Measurements from ENCODE around the gene MAGEB16. TPM values are rescaled to one million over a fixed set of nuclear protein-coding genes. Genes with fewer than 3 reads are reported as not detected.

The MAGEB16 gene
- total RNA-seq, 4 donors from 2014 or later: not detected

- ATAC-seq (ENCODE audit: low FRiP score) (no peak), DNase-seq (ENCODE audit: low spot score) (no peak)
- no peak for TF ChIP-seq CTCF (IDR thresholded peaks at IDR 0.05)
These were observed 21.1 kb downstream of the MAGEB16 start for GRCh38 chrX:35819241-35819640.

GRCh38 chrX:35826503-35826902 is 28.4 kb downstream of the MAGEB16 start:
- DNase-seq (ENCODE audit: low spot score): no peak
- no peak for TF ChIP-seq CTCF (IDR thresholded peaks at IDR 0.05)
- ATAC-seq (ENCODE audit: low FRiP score): no peak

GRCh38 chrX:35829501-35829900 is 31.4 kb downstream of the MAGEB16 start:
- ATAC-seq (ENCODE audit: low FRiP score) (no peak), DNase-seq (ENCODE audit: low spot score) (no peak)
- TF ChIP-seq CTCF (IDR thresholded peaks at IDR 0.05): no peak

- no peak for DNase-seq (ENCODE audit: low spot score)
- ATAC-seq (ENCODE audit: low FRiP score): no peak
- TF ChIP-seq CTCF (IDR thresholded peaks at IDR 0.05): no peak
These were observed 43.7 kb downstream of the MAGEB16 start for GRCh38 chrX:35841872-35842271.

- TF ChIP-seq CTCF (IDR thresholded peaks at IDR 0.05): no peak
- no peak for ATAC-seq (ENCODE audit: low FRiP score)
- DNase-seq (ENCODE audit: low spot score): no peak
These were observed 44.5 kb downstream of the MAGEB16 start for GRCh38 chrX:35842674-35843073.

- no peak for DNase-seq (ENCODE audit: low spot score)
- TF ChIP-seq CTCF (IDR thresholded peaks at IDR 0.05): no peak
- no peak for ATAC-seq (ENCODE audit: low FRiP score)
These were observed 49.6 kb downstream of the MAGEB16 start for GRCh38 chrX:35847736-35848135.

Other genes starting within 250 kb of the MAGEB16 start
- gene CFAP47, start 121.4 kb downstream of the MAGEB16 start, total RNA-seq: under 1 TPM in 1 of 4 donors, not detected in 3; 0.09 TPM

All from omental fat pad (tissue), 4 donors.